BJ (cell line): ENCODE results near the gene PEMT. TPM values are rescaled to one million over a fixed set of nuclear protein-coding genes. Genes with fewer than 3 reads are reported as not detected.
"Not testable (repeated sequence)": the region's sequence is repeated elsewhere in the genome, so short reads cannot be mapped to it uniquely, and the experiment has no call there.

Experiments
- CTCF ChIA-PET: fragments of 350-600 bp; formaldehyde crosslinking; extraction: SDS; loops from one replicate; lab custom pipeline; 2021; ENCODE audit warnings: antibody characterized with exemption, inconsistent platforms; lab: Yijun Ruan, JAX
- POLR2A ChIA-PET: fragments of 300-600 bp; sonication (Branson Sonifier 250); formaldehyde crosslinking; extraction: SDS; loops from one replicate; lab custom pipeline; 2021; ENCODE audit warnings: antibody characterized with exemption; lab: Charles Lee
- DNase-seq: peaks from one replicate; pipeline ENCODE4 v3.0.0-alpha.2; 2011; ENCODE audit warnings: low read depth
- H3K27me3 ChIP-seq: 2 replicates; pipeline ENCODE4 v1.6.0; 2011; ENCODE audit warnings: low read length; ENCODE audit not compliant: control insufficient read depth, insufficient read depth
- H3K36me3 ChIP-seq: 2 replicates; pipeline ENCODE4 v1.5.1; 2011; ENCODE audit warnings: low read length; ENCODE audit not compliant: control insufficient read depth, insufficient read depth
- H3K4me3 ChIP-seq: 2 replicates; pipeline ENCODE4 v1.5.1; 2011; ENCODE audit warnings: low read depth, mild to moderate bottlenecking, control low read depth, low read length
- polyA plus RNA-seq: library from polyadenylated mRNA; depleted of rRNA; stranded (reverse); fragments of >200 nt; gene quantifications from 2 replicates; pipeline ENCODE4 v1.2.3, GENCODE V29; 2011
- TF ChIP-seq, protein P1 (sequence below): IDR thresholded peaks from 2 replicates; pipeline ENCODE4 v1.5.1; 2011; ENCODE audit warnings: low read depth, mild to moderate bottlenecking, control low read depth, inconsistent platforms, low read length, moderate library complexity; ENCODE audit not compliant: insufficient read depth

Gene PEMT
- polyA plus RNA-seq, 1 experiment, result 50.7 TPM

DNA sequence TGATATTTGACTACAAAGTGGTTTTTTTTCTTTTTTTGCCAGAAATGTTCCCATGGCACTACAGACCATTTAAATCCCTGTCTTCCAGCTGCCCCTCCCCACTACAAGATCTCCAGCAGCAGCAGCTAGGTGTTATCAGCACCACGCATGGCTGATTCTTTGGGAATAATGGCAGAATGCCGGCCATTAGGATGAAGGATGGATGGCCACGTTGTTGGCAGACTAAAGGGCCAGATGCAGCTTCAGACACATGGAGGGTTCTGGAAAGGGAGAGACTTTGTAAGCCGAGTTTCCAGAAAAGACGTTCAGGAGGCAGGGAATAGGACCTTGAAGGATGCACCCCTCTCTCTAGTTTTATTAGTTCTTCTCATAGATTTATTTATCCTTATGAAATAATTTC lies 125.0 kb downstream of the PEMT start:
- H3K36me3 ChIP-seq, result no peaks in the 10 kb centered on the region
- H3K4me3 ChIP-seq, result no peak overlapping the region
- POLR2A ChIA-PET, result no interaction called here
- H3K27me3 ChIP-seq, result peaks cover 14% of the 10 kb centered on the region
- TF ChIP-seq, protein P1, sequence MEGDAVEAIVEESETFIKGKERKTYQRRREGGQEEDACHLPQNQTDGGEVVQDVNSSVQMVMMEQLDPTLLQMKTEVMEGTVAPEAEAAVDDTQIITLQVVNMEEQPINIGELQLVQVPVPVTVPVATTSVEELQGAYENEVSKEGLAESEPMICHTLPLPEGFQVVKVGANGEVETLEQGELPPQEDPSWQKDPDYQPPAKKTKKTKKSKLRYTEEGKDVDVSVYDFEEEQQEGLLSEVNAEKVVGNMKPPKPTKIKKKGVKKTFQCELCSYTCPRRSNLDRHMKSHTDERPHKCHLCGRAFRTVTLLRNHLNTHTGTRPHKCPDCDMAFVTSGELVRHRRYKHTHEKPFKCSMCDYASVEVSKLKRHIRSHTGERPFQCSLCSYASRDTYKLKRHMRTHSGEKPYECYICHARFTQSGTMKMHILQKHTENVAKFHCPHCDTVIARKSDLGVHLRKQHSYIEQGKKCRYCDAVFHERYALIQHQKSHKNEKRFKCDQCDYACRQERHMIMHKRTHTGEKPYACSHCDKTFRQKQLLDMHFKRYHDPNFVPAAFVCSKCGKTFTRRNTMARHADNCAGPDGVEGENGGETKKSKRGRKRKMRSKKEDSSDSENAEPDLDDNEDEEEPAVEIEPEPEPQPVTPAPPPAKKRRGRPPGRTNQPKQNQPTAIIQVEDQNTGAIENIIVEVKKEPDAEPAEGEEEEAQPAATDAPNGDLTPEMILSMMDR, result no peak
- CTCF ChIA-PET, result interaction anchor here (0.8 to 1.7 kb wide), 4 partner anchors 11 to 110 kb away, joined by 3 to 5 read pairs (median 4); partner anchors contain the start of gene RASD1
- no peak for DNase-seq

DNA sequence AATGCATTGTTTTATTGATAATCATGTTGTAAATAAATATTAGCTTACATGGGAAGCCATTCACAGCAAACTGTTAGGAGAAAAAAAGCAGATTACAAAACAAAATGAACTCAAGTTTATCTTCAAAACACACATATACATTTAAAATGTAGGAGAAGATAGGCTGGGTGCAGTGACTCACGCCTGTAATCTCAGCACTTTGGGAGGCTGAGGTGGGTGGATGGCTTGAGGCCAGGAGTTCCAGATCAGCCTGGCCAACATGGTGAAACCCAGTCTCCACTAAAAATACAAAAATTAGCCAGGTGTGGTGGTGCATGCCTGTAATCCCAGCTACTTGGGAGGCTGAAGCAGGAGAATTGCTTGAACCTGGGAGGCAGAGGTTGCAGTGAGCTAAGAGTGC lies 125.6 kb downstream of the PEMT start:
- POLR2A ChIA-PET, DNase-seq, H3K36me3 ChIP-seq, H3K4me3 ChIP-seq: not testable (repeated sequence)
- CTCF ChIA-PET, result interaction anchor here (0.9 kb wide), 1 partner anchor 24 kb away, joined by 3 read pairs; no protein-coding TSS in a partner anchor
- peaks cover 12% of the 10 kb centered on the region for H3K27me3 ChIP-seq

DNA sequence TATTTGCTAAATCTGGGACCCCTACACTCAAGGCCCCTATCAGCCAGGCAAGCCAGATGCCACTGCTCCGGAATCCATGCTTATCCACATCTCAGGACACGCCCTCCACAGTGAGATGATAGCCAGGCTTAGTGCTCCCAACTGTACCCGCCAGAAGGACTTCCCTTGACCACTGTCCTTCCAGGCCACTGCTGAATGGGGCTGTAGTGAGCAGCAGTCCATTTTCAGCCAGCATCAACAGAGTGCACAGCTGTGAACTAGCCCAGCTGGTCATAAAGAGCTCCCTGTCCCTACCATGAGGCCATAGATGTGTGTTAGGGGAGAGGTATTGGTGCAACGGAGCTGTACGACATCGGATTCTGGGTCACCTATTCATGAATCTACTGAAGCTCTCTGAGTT lies 127.7 kb downstream of the PEMT start:
- DNase-seq, result no peak
- H3K36me3 ChIP-seq, result no peaks in the 10 kb centered on the region
- CTCF ChIA-PET, result no interaction called here
- POLR2A ChIA-PET, result no interaction called here
- no peak overlapping the region for H3K4me3 ChIP-seq
- TF ChIP-seq, protein P1, result no peak
- H3K27me3 ChIP-seq, result peaks cover 9% of the 10 kb centered on the region

DNA sequence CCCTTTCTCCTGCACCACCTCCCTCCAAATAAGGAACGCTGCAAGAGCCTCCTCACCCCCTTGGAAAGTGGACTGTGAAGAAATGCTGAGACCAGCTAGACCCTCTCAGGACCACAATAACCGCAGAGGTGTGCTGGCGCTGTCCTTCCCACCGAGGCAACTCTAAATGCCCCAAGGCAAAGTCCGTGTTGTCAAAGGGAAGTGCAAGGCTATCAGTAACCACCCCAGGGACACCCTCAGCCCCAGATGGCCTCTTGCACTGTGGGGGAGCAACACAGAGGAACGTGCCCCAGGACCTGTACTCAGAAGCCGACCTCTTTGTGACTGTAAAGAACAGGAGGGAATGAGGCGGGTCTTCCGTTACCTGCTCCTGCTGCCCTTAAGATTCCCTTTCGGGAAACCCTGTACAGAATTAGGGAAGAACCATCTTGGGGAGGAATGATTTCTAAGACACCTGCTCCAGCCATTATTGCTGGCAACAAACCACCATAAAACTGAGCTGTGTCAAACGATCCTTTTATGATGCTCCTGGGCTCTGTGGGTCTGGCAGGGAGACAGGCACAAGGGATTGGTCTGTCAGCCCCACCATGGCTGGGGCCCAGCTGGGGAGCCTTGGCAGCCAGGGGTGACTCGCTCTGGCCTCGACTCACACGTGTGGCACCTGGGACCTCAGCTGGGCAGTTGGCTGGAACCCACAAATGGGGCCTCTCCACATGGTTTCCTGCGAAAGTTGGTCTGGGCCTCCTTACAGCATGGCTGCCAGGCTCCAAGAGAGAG lies 129.3 kb downstream of the PEMT start:
- ChIA-PET CTCF (interaction anchor here (0.7 kb wide), 1 partner anchor 34 kb away, joined by 3 read pairs; the partner anchor contains the start of gene RASD1), POLR2A (no interaction called here)
- Histone ChIP-seq H3K27me3 (peaks cover 11% of the 10 kb centered on the region), H3K36me3 (no peaks in the 10 kb centered on the region), H3K4me3 (no peak overlapping the region)
- TF ChIP-seq, protein P1, result no peak
- no peak for DNase-seq

DNA sequence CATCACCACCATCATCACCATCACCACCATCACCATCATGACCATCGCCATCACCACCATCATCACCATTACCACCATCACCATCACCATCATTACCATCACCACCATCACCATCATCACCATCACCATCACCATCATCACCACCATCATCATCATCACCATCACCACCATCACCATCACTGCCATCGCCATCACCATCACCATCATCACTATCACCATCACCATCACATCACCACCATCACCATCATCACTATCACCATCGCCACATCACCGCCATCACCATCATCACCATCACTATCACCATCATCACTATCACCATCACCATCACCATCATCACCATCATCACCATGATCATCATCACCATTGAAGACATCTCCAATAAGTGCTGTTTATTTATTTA lies 131.5 kb downstream of the PEMT start:
- Histone ChIP-seq H3K36me3 (no peaks in the 10 kb centered on the region), H3K27me3 (peaks cover 9% of the 10 kb centered on the region), H3K4me3 (no peak overlapping the region)
- TF ChIP-seq, protein P1, result no peak
- no peak for DNase-seq
- CTCF ChIA-PET, result no interaction called here
- POLR2A ChIA-PET, result no interaction called here

DNA sequence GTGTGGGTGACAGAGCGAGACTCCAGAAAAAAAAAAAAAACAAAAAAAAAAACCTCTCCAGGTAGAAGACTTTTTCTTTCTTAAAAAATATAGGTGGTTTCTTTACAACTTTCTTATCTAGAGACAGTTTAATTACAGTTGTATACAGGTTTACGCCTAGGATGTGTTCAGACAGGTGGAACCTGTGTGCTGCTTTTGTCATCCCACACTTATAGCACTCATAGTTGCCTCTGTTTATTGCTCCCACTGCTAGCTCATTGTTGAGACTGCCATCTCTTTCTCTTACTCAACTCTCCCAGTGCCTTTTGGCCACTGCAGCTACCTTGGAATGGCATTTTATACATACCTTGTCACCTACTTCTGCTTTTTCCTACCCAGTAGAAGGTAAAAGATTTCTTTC lies 133.8 kb downstream of the PEMT start:
- ChIA-PET CTCF (no interaction called here), POLR2A (no interaction called here)
- Histone ChIP-seq H3K36me3 (no peaks in the 10 kb centered on the region), H3K4me3 (no peak overlapping the region), H3K27me3 (peaks cover 3% of the 10 kb centered on the region; the same call in 1 of the 2 replicates)
- no peak for DNase-seq
- TF ChIP-seq, protein P1, result no peak
